ENCODE results near the gene ATP1A1. TPM values are rescaled to one million over a fixed set of nuclear protein-coding genes. Genes with fewer than 3 reads are reported as not detected.

The ATP1A1 gene
- total RNA-seq, 1 experiment from 2014 or later = 286 TPM

DNA sequence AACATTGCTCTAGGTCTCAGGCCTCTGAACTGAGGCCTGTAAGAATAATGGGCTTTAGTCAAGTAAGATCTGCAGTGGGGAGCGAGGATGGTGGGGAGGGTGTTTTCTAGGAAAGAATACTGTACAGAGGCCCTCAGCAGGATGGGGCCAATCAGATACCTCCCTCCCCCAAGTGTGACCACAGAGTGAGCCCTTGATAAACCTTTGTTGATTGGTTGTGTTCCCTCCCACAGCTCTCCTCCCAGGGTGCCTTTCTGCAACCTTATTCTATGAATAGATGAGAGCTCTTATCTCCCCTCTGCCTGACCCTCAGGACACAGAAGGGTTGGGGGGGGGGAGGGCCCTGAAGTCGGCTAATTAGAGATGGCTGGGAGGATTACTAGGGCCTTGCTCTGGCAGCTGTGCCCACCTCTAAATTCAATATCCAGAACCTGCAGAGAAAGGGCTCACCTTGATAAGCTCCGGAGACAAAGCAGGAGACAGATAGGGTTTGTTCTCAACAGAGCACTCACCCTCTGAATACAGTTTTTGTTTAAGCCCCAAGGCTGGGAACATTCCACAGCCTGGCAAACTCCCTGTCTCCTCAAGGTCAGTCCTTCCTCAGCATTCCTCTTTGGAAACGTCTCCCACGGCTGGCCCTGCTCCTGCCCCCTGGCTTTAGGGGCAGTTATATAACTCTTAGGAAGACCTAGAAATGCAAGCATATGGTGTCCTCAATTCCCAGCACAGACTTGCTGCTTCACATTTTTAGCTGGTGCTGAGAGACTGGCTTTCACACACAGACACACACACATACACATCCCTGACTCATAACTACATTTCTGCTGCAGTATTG lies 42.9 kb downstream of the ATP1A1 start:
- POLR2A ChIA-PET = no interaction called here
- CTCF ChIA-PET = interaction anchor here (1.4 to 5.5 kb wide), 5 partner anchors 40 to 277 kb away, joined by 3 to 62 read pairs (median 8); no protein-coding TSS in a partner anchor
- DNase-seq (ENCODE audit: low spot score) (peak; percentile 28), ATAC-seq (peak; percentile 35)
- peaks cover 29% of the 10 kb centered on the region for H3K4me1 Mint-ChIP-seq
- H3K4me3 Mint-ChIP-seq = no peak overlapping the region
- TF ChIP-seq CBFB (CRISPR knock-in tag; IDR thresholded peaks at IDR 0.05; ENCODE audit: low read depth) = no peak
- TF ChIP-seq, protein P1, sequence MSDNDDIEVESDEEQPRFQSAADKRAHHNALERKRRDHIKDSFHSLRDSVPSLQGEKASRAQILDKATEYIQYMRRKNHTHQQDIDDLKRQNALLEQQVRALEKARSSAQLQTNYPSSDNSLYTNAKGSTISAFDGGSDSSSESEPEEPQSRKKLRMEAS (CRISPR knock-in tag; IDR thresholded peaks at IDR 0.05) = no peak
- no peak for TF ChIP-seq HMGA2 (CRISPR knock-in tag; IDR thresholded peaks at IDR 0.05)
- no peak for TF ChIP-seq ZNF219 (CRISPR knock-in tag; IDR thresholded peaks at IDR 0.05; ENCODE audit: borderline replicate concordance)
- no peak for TF ChIP-seq JUN (CRISPR knock-in tag; IDR thresholded peaks at IDR 0.05)
- TF ChIP-seq, protein P2, sequence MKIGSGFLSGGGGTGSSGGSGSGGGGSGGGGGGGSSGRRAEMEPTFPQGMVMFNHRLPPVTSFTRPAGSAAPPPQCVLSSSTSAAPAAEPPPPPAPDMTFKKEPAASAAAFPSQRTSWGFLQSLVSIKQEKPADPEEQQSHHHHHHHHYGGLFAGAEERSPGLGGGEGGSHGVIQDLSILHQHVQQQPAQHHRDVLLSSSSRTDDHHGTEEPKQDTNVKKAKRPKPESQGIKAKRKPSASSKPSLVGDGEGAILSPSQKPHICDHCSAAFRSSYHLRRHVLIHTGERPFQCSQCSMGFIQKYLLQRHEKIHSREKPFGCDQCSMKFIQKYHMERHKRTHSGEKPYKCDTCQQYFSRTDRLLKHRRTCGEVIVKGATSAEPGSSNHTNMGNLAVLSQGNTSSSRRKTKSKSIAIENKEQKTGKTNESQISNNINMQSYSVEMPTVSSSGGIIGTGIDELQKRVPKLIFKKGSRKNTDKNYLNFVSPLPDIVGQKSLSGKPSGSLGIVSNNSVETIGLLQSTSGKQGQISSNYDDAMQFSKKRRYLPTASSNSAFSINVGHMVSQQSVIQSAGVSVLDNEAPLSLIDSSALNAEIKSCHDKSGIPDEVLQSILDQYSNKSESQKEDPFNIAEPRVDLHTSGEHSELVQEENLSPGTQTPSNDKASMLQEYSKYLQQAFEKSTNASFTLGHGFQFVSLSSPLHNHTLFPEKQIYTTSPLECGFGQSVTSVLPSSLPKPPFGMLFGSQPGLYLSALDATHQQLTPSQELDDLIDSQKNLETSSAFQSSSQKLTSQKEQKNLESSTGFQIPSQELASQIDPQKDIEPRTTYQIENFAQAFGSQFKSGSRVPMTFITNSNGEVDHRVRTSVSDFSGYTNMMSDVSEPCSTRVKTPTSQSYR (CRISPR knock-in tag; IDR thresholded peaks at IDR 0.05) = no peak
- TF ChIP-seq ZNF396 (CRISPR knock-in tag; IDR thresholded peaks at IDR 0.05; ENCODE audit: borderline replicate concordance) = no peak
- TF ChIP-seq SP1 (CRISPR knock-in tag; conservative IDR thresholded peaks at IDR 0.05) = no peak
- no peaks in the 10 kb centered on the region for H3K36me3 Mint-ChIP-seq
- no peaks in the 10 kb centered on the region for H3K9me3 Mint-ChIP-seq
- H3K27me3 Mint-ChIP-seq (ENCODE audit: low read depth) = peaks cover 3% of the 10 kb centered on the region; the same call in 1 of the 2 replicates
- H3K27ac Mint-ChIP-seq = peak overlapping the region; percentile 80; the same call in 1 of the 2 replicates

DNA sequence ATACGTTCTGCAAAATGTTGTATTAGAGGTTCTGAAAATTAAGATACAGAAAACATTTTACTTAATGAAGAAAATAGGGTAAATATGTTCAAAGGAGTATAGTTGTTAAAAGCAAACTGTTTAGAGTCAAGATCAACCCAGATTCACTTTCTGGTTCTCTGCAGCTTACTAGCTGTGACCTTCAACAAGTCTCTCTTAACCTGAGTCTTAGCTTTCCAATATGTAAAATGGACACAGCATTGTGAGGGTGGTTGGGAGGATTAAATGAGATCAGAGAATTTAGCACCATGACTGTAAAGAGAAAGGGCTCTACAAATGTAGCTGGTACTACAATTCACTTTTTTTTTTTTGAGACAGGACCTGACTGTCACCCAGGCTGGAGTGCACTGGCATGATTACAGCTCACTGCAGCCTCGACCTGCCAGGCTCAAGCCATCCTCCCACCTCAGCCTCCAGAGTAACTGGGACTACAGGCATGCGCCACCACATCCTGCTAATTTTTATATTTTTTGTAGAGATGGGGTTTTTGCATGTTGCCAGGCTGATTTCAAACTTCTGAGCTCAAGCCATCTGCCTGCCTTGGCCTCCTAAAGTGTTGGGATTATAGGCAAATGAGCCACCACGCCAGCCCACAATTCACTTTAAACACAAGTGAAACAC lies 43.9 kb downstream of the ATP1A1 start:
- peaks cover 29% of the 10 kb centered on the region for H3K4me1 Mint-ChIP-seq
- no peaks in the 10 kb centered on the region for H3K9me3 Mint-ChIP-seq
- DNase-seq (ENCODE audit: low spot score) = no peak
- H3K4me3 Mint-ChIP-seq = peak overlapping the region; percentile 87
- H3K36me3 Mint-ChIP-seq = no peaks in the 10 kb centered on the region
- ChIA-PET POLR2A (interaction anchor here (0.7 kb wide), 1 partner anchor 658 kb away, joined by 4 read pairs; no protein-coding TSS in a partner anchor), CTCF (interaction anchor here (0.8 to 5.5 kb wide), 5 partner anchors 41 to 278 kb away, joined by 4 to 62 read pairs (median 6); no protein-coding TSS in a partner anchor)
- ATAC-seq = no peak
- H3K27me3 Mint-ChIP-seq (ENCODE audit: low read depth) = peaks cover 3% of the 10 kb centered on the region; the same call in 1 of the 2 replicates
- no peak overlapping the region for H3K27ac Mint-ChIP-seq
- TF ChIP-seq TCF7 (CRISPR knock-in tag; IDR thresholded peaks at IDR 0.05; ENCODE audit: low read depth) (no peak), JAZF1 (CRISPR knock-in tag; IDR thresholded peaks at IDR 0.05) (no peak), ESRRA (CRISPR knock-in tag; IDR thresholded peaks at IDR 0.05; ENCODE audit: borderline replicate concordance) (no peak), SOX15 (CRISPR knock-in tag; IDR thresholded peaks at IDR 0.05) (no peak), ZNF416 (CRISPR knock-in tag; IDR thresholded peaks at IDR 0.05) (no peak), CBFB (CRISPR knock-in tag; IDR thresholded peaks at IDR 0.05; ENCODE audit: low read depth) (no peak), CTCF (IDR thresholded peaks at IDR 0.05) (no peak), SMAD3 (CRISPR knock-in tag; IDR thresholded peaks at IDR 0.05; ENCODE audit: borderline replicate concordance) (no peak), USF2 (CRISPR knock-in tag; IDR thresholded peaks at IDR 0.05) (no peak), USF1 (CRISPR knock-in tag; IDR thresholded peaks at IDR 0.05) (no peak), GRHL2 (CRISPR knock-in tag; IDR thresholded peaks at IDR 0.05; ENCODE audit: insufficient replicate concordance, severe bottlenecking) (no peak), ETV6 (CRISPR knock-in tag; IDR thresholded peaks at IDR 0.05) (no peak), ZNF317 (CRISPR knock-in tag; IDR thresholded peaks at IDR 0.05; ENCODE audit: borderline replicate concordance, low read depth) (no peak), GTF2I (CRISPR knock-in tag; conservative IDR thresholded peaks at IDR 0.05) (no peak)
- TF ChIP-seq, protein P3, sequence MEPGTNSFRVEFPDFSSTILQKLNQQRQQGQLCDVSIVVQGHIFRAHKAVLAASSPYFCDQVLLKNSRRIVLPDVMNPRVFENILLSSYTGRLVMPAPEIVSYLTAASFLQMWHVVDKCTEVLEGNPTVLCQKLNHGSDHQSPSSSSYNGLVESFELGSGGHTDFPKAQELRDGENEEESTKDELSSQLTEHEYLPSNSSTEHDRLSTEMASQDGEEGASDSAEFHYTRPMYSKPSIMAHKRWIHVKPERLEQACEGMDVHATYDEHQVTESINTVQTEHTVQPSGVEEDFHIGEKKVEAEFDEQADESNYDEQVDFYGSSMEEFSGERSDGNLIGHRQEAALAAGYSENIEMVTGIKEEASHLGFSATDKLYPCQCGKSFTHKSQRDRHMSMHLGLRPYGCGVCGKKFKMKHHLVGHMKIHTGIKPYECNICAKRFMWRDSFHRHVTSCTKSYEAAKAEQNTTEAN (CRISPR knock-in tag; IDR thresholded peaks at IDR 0.05) = no peak
- TF ChIP-seq, protein P4, sequence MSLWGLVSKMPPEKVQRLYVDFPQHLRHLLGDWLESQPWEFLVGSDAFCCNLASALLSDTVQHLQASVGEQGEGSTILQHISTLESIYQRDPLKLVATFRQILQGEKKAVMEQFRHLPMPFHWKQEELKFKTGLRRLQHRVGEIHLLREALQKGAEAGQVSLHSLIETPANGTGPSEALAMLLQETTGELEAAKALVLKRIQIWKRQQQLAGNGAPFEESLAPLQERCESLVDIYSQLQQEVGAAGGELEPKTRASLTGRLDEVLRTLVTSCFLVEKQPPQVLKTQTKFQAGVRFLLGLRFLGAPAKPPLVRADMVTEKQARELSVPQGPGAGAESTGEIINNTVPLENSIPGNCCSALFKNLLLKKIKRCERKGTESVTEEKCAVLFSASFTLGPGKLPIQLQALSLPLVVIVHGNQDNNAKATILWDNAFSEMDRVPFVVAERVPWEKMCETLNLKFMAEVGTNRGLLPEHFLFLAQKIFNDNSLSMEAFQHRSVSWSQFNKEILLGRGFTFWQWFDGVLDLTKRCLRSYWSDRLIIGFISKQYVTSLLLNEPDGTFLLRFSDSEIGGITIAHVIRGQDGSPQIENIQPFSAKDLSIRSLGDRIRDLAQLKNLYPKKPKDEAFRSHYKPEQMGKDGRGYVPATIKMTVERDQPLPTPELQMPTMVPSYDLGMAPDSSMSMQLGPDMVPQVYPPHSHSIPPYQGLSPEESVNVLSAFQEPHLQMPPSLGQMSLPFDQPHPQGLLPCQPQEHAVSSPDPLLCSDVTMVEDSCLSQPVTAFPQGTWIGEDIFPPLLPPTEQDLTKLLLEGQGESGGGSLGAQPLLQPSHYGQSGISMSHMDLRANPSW (CRISPR knock-in tag; conservative IDR thresholded peaks at IDR 0.05; ENCODE audit: low read depth) = no peak
